GM23338 (cell line): Measurements from ENCODE around the gene TEX14. TPM values are rescaled to one million over a fixed set of nuclear protein-coding genes. Genes with fewer than 3 reads are reported as not detected.

Experiments
- ATAC-seq: fragments of 200-7000 bp; cut with Tn5 transposase; 3 replicates; pipeline ENCODE4 v1.9.1; 2020
- DNase-seq: peaks from one replicate; pipeline ENCODE4 v3.0.0-alpha.2; 2015; ENCODE audit warnings: low spot score
- H2AFZ ChIP-seq: fragments of 200-600 bp; sonication (generic); 2 replicates; pipeline ENCODE4 v1.8.0; 2016; ENCODE audit warnings: antibody characterized with exemption, mild to moderate bottlenecking, moderate library complexity
- H3F3A ChIP-seq: fragments of 200-600 bp; sonication (generic); replicated peaks from 2 replicates; pipeline ENCODE4 v1.8.0; 2017; ENCODE audit warnings: antibody characterized with exemption, mixed run types, low read depth
- H3K27ac ChIP-seq: fragments of 200-600 bp; sonication (generic); 2 replicates; pipeline ENCODE4 v1.6.1; 2016; ENCODE audit warnings: low read depth
- H3K27me3 ChIP-seq: fragments of 200-600 bp; sonication (generic); 2 replicates; pipeline ENCODE4 v1.8.0; 2016; ENCODE audit warnings: mild to moderate bottlenecking, mixed run types, moderate library complexity; ENCODE audit not compliant: insufficient read depth
- H3K36me3 ChIP-seq: fragments of 200-600 bp; sonication (generic); 2 replicates; pipeline ENCODE4 v1.8.0; 2016; ENCODE audit warnings: mild to moderate bottlenecking; ENCODE audit not compliant: insufficient read depth
- H3K4me1 ChIP-seq: fragments of 200-600 bp; sonication (generic); 2 replicates; pipeline ENCODE4 v1.8.0; 2016; ENCODE audit warnings: mild to moderate bottlenecking, moderate library complexity; ENCODE audit not compliant: insufficient read depth
- H3K4me2 ChIP-seq: fragments of 200-600 bp; sonication (generic); 2 replicates; pipeline ENCODE4 v1.7.1; 2017; ENCODE audit warnings: mixed run types
- H3K4me3 ChIP-seq: fragments of 200-600 bp; sonication (generic); 2 replicates; pipeline ENCODE4 v1.6.1; 2016; ENCODE audit warnings: mixed run types
- H3K79me2 ChIP-seq: fragments of 200-600 bp; sonication (generic); replicated peaks from 2 replicates; pipeline ENCODE4 v1.8.0; 2017; ENCODE audit warnings: mild to moderate bottlenecking; ENCODE audit not compliant: insufficient read depth
- H3K9me2 ChIP-seq: fragments of 200-600 bp; sonication (generic); 2 replicates; pipeline ENCODE4 v1.8.0; 2017; ENCODE audit not compliant: insufficient read depth
- H4K20me1 ChIP-seq: fragments of 200-600 bp; sonication (generic); replicated peaks from 2 replicates; pipeline ENCODE4 v1.8.0; 2017; ENCODE audit warnings: mild to moderate bottlenecking; ENCODE audit not compliant: insufficient read depth
- H3K27ac Mint-ChIP-seq: 2 replicates; pipeline ENCODE4 v1.8.0; 2020; ENCODE audit warnings: inconsistent platforms, mild to moderate bottlenecking, moderate library complexity, mixed read lengths
- H3K27me3 Mint-ChIP-seq: 3 replicates; pipeline ENCODE4 v1.8.0; 2022; ENCODE audit warnings: low read depth, mild to moderate bottlenecking, moderate library complexity, mixed read lengths, inconsistent platforms; ENCODE audit not compliant: insufficient read depth, poor library complexity
- H3K36me3 Mint-ChIP-seq: 3 replicates; pipeline ENCODE4 v1.8.0; 2021; ENCODE audit warnings: low read depth, mild to moderate bottlenecking, inconsistent platforms, moderate library complexity, mixed read lengths
- H3K4me1 Mint-ChIP-seq: 3 replicates; pipeline ENCODE4 v1.8.0; 2020; ENCODE audit warnings: mild to moderate bottlenecking, inconsistent platforms, mixed read lengths
- H3K4me3 Mint-ChIP-seq: 3 replicates; pipeline ENCODE4 v1.8.0; 2021; ENCODE audit warnings: moderate library complexity, mild to moderate bottlenecking, inconsistent platforms, mixed read lengths
- H3K9me3 Mint-ChIP-seq: 3 replicates; pipeline ENCODE4 v1.8.0; 2020; ENCODE audit warnings: moderate library complexity, mild to moderate bottlenecking, inconsistent platforms, mixed read lengths
- CREB1 ChIP-seq: fragments of 250-450 bp; sonication (Bioruptor Pico); IDR thresholded peaks from 2 replicates; pipeline ENCODE4 v1.5.0; 2020; ENCODE audit warnings: low read depth, mild to moderate bottlenecking, moderate library complexity
- CTCF ChIP-seq, 2 experiments: fragments of 200-600 bp in 1 of 2; sonication (generic) in 1 of 2; conservative IDR thresholded peaks; 2 replicates each; pipeline versions ENCODE4 v1.5.1 to v1.6.1; 2016 to 2017; ENCODE audit warnings: antibody characterized with exemption in 2 of 2, low read depth in 2 of 2, mild to moderate bottlenecking in 2 of 2, moderate library complexity in 1 of 2
- ETS1 ChIP-seq: IDR thresholded peaks from 2 replicates; pipeline ENCODE4 v1.6.1; 2016; ENCODE audit warnings: antibody characterized with exemption
- EZH2 ChIP-seq: fragments of 200-600 bp; sonication (generic); IDR thresholded peaks from one replicate; pipeline ENCODE4 v1.8.0; 2017; ENCODE audit warnings: antibody characterized with exemption, mild to moderate bottlenecking, low read depth; ENCODE audit not compliant: unreplicated experiment
- EZH2phosphoT487 ChIP-seq: fragments of 200-600 bp; sonication (generic); IDR thresholded peaks from one replicate; pipeline ENCODE4 v1.8.1; 2018; ENCODE audit warnings: antibody characterized with exemption; ENCODE audit not compliant: unreplicated experiment
- JUNB ChIP-seq: IDR thresholded peaks from one replicate; pipeline ENCODE4 v1.6.1; 2016; ENCODE audit warnings: antibody characterized with exemption; ENCODE audit not compliant: unreplicated experiment
- NANOG ChIP-seq: IDR thresholded peaks from 2 replicates; pipeline ENCODE4 v1.6.1; 2016; ENCODE audit warnings: antibody characterized with exemption, borderline replicate concordance
- POLR2AphosphoS5 ChIP-seq: IDR thresholded peaks from 2 replicates; pipeline ENCODE4 v1.6.1; 2016; ENCODE audit warnings: antibody characterized with exemption, low read depth
- REST ChIP-seq: IDR thresholded peaks from one replicate; pipeline ENCODE4 v1.6.1; 2018; ENCODE audit warnings: antibody characterized with exemption; ENCODE audit not compliant: unreplicated experiment
- STAT1 ChIP-seq: IDR thresholded peaks from one replicate; pipeline ENCODE4 v1.6.1; 2016; ENCODE audit warnings: antibody characterized with exemption; ENCODE audit not compliant: unreplicated experiment
- ZNF114 ChIP-seq: fragments of 250-450 bp; sonication (Bioruptor Pico); IDR thresholded peaks from 2 replicates; pipeline ENCODE4 v1.5.0; 2020; ENCODE audit warnings: mild to moderate bottlenecking, moderate library complexity
- ZNF331 ChIP-seq: fragments of 250-450 bp; sonication (Bioruptor Pico); IDR thresholded peaks from 2 replicates; pipeline ENCODE4 v1.5.0; 2020; ENCODE audit warnings: low read depth, mild to moderate bottlenecking, moderate library complexity
- polyA plus RNA-seq: library from polyadenylated mRNA; unstranded; fragments of >200 nt; fragmentation: Nextera tagmentation; extraction: Ambion mirVana; gene quantifications from 2 replicates; pipeline ENCODE4 v1.2.1, GENCODE V29; 2016
- total RNA-seq: library from RNA; depleted of rRNA; stranded (reverse); fragments of >200 nt; shearing (Covaris generic); gene quantifications from 2 replicates; pipeline ENCODE4 v1.2.3, GENCODE V29; 2014

TEX14 gene
- total and polyA plus RNA-seq, 2 experiments from 2014 or later: 0.80 to 2.6 TPM

GRCh38 chr17:58677194-58677880, 14.5 kb downstream of the TEX14 start:
- Histone ChIP-seq H3K27ac (no peak overlapping the region), H3F3A (no peaks in the 10 kb centered on the region), H3K4me1 (no peaks in the 10 kb centered on the region), H3K36me3 (no peaks in the 10 kb centered on the region), H3K27me3 (no peaks in the 10 kb centered on the region), H2AFZ (no peak overlapping the region), H4K20me1 (no peaks in the 10 kb centered on the region), H3K4me3 (no peak overlapping the region), H3K9me2 (no peaks in the 10 kb centered on the region), H3K4me2 (no peak overlapping the region), H3K79me2 (no peaks in the 10 kb centered on the region)
- ATAC-seq (no peak), DNase-seq (no peak)
- Mint-ChIP-seq H3K4me3 (no peak overlapping the region), H3K9me3 (no peaks in the 10 kb centered on the region), H3K27ac (no peak overlapping the region), H3K27me3 (no peaks in the 10 kb centered on the region), H3K36me3 (no peaks in the 10 kb centered on the region), H3K4me1 (peaks cover 4% of the 10 kb centered on the region; the same call in 1 of the 3 replicates)
- TF ChIP-seq EZH2: no peak
- TF ChIP-seq ZNF331 (CRISPR knock-in tag): no peak
- TF ChIP-seq ETS1: no peak
- no peak for TF ChIP-seq EZH2phosphoT487

GRCh38 chr17:58671969-58672368, 19.9 kb downstream of the TEX14 start:
- Histone ChIP-seq H2AFZ (peak overlapping the region; percentile 52; the same call in 1 of the 2 replicates), H3K27ac (no peak overlapping the region), H3K4me3 (no peak overlapping the region), H3F3A (no peaks in the 10 kb centered on the region), H3K36me3 (no peaks in the 10 kb centered on the region), H3K79me2 (no peaks in the 10 kb centered on the region), H4K20me1 (no peaks in the 10 kb centered on the region), H3K9me2 (no peaks in the 10 kb centered on the region), H3K4me2 (no peak overlapping the region), H3K4me1 (peaks cover 8% of the 10 kb centered on the region; the same call in 1 of the 2 replicates), H3K27me3 (no peaks in the 10 kb centered on the region)
- Mint-ChIP-seq H3K36me3 (no peaks in the 10 kb centered on the region), H3K4me1 (peaks cover 11% of the 10 kb centered on the region), H3K27me3 (no peaks in the 10 kb centered on the region), H3K4me3 (no peak overlapping the region), H3K27ac (no peak overlapping the region), H3K9me3 (no peaks in the 10 kb centered on the region)
- DNase-seq: no peak
- peak; percentile 33; the same call in 2 of the 3 replicates for ATAC-seq
- TF ChIP-seq CTCF (conservative IDR thresholded peaks at IDR 0.05; ENCODE audit: low read depth in 2 of 2): no peak
- no peak for TF ChIP-seq ZNF114 (CRISPR knock-in tag)
- no peak for TF ChIP-seq EZH2
- TF ChIP-seq POLR2AphosphoS5: no peak
- no peak for TF ChIP-seq ZNF331 (CRISPR knock-in tag)
- TF ChIP-seq EZH2phosphoT487: no peak
- no peak for TF ChIP-seq NANOG
- TF ChIP-seq STAT1: no peak
- TF ChIP-seq ETS1: no peak
- no peak for TF ChIP-seq CREB1 (CRISPR knock-in tag)
- TF ChIP-seq REST: no peak
- TF ChIP-seq JUNB: no peak
